Endothelial cell of umbilical vein (primary cell): ENCODE results near the gene GGTLC2. TPM values are rescaled to one million over a fixed set of nuclear protein-coding genes. Genes with fewer than 3 reads are reported as not detected.
"Not testable (repeated sequence)": the region's sequence is repeated elsewhere in the genome, so short reads cannot be mapped to it uniquely, and the experiment has no call there.

ENCODE experiments used
- BruUV-seq: library from RNA; stranded (reverse); fragments of 400-500 nt; replicated peaks from 2 replicates; lab custom pipeline; 2021; lab: Mats Ljungman, UMichigan
- CTCF ChIA-PET: fragments of 300-600, 350-600 bp; sonication (Branson Sonifier 250); formaldehyde crosslinking; loops from one replicate; lab custom pipeline; 2021; ENCODE audit warnings: antibody characterized with exemption, inconsistent platforms; lab: Charles Lee
- POLR2A ChIA-PET: fragments of 300-600, 350-600 bp; sonication (Branson Sonifier 250); formaldehyde crosslinking; loops from one replicate; lab custom pipeline; 2021; ENCODE audit warnings: antibody characterized with exemption, inconsistent platforms; lab: Charles Lee
- DNase-seq: peaks from one replicate; pipeline ENCODE4 v3.0.0-alpha.2; 2011; ENCODE audit warnings: low read depth, low spot score
- FAIRE-seq: peaks from 2 replicates; lab custom pipeline; 2011; peaks lifted over from hg19 to GRCh38; lab: Jason Lieb, UNC
- H2AFZ ChIP-seq: 2 replicates; pipeline ENCODE4 v1.6.0; 2012; ENCODE audit warnings: low read depth, low read length, control low read depth, inconsistent platforms
- H3K27ac ChIP-seq: 2 replicates; pipeline ENCODE4 v1.5.1; 2011; ENCODE audit warnings: low read depth, mild to moderate bottlenecking, control low read depth, low read length, moderate library complexity; ENCODE audit not compliant: insufficient read depth
- H3K27me3 ChIP-seq, 2 experiments: 2 replicates each; pipeline versions ENCODE4 v1.6.0 to v1.6.1; 2011; ENCODE audit warnings: low read length in 2 of 2, mixed read lengths in 1 of 2; ENCODE audit not compliant: control insufficient read depth in 2 of 2, insufficient read depth in 2 of 2
- H3K36me3 ChIP-seq, 2 experiments: 2 replicates in 1 of 2; 3 replicates in 1 of 2; pipeline ENCODE4 v1.5.1; 2011; ENCODE audit warnings: low read length in 2 of 2, mild to moderate bottlenecking in 1 of 2, moderate library complexity in 1 of 2; ENCODE audit not compliant: control insufficient read depth in 2 of 2, insufficient read depth in 2 of 2; ENCODE audit errors: extremely low read depth in 1 of 2
- H3K4me1 ChIP-seq: 3 replicates; pipeline ENCODE4 v1.5.1; 2011; ENCODE audit warnings: mild to moderate bottlenecking, low read length; ENCODE audit not compliant: control insufficient read depth, insufficient read depth; ENCODE audit errors: extremely low read depth
- H3K4me2 ChIP-seq: 2 replicates; pipeline ENCODE4 v1.6.1; 2011; ENCODE audit warnings: low read length, control low read depth, mixed read lengths; ENCODE audit not compliant: insufficient read depth
- H3K4me3 ChIP-seq, 3 experiments: fragments of 200-600 bp in 1 of 3; sonication (generic), shearing (Covaris generic) in 1 of 3; replicated peaks in 1 of 3; 2 replicates each; pipeline ENCODE4 v1.5.1; 2011 to 2016; ENCODE audit warnings: control low read depth in 3 of 3, low read length in 3 of 3, mild to moderate bottlenecking in 2 of 3, inconsistent platforms in 1 of 3, low read depth in 1 of 3, moderate library complexity in 1 of 3; ENCODE audit not compliant: insufficient read depth in 1 of 3
- H3K79me2 ChIP-seq: 2 replicates; pipeline ENCODE4 v1.6.0; 2012; ENCODE audit warnings: low read length, inconsistent platforms; ENCODE audit not compliant: control insufficient read depth, insufficient read depth
- H3K9ac ChIP-seq: replicated peaks from 2 replicates; pipeline ENCODE3; 2011; ENCODE audit warnings: low read length, control low read depth; ENCODE audit not compliant: insufficient read depth; ENCODE audit errors: extremely low read depth
- H3K9me1 ChIP-seq: replicated peaks from 3 replicates; pipeline ENCODE4 v1.6.0; 2011; ENCODE audit warnings: mild to moderate bottlenecking, low read length; ENCODE audit not compliant: control insufficient read depth, insufficient read depth; ENCODE audit errors: extremely low read depth
- H3K9me3 ChIP-seq: replicated peaks from 2 replicates; pipeline ENCODE4 v1.5.1; 2012; ENCODE audit warnings: low read length, inconsistent platforms; ENCODE audit not compliant: control insufficient read depth, insufficient read depth
- H4K20me1 ChIP-seq: replicated peaks from 2 replicates; pipeline ENCODE3; 2011; ENCODE audit warnings: mild to moderate bottlenecking, low read length; ENCODE audit not compliant: control insufficient read depth, insufficient read depth; ENCODE audit errors: extremely low read depth
- EZH2 ChIP-seq: IDR thresholded peaks from 2 replicates; pipeline ENCODE4 v1.6.1; 2012; ENCODE audit warnings: borderline replicate concordance, low read depth, mild to moderate bottlenecking, moderate library complexity, low read length, inconsistent platforms; ENCODE audit not compliant: severe bottlenecking
- FOS ChIP-seq: IDR thresholded peaks from 2 replicates; pipeline ENCODE4 v1.6.1; 2011; ENCODE audit warnings: mild to moderate bottlenecking, low read length, moderate library complexity, borderline replicate concordance; ENCODE audit not compliant: insufficient read depth
- GATA2 ChIP-seq: IDR thresholded peaks from 2 replicates; pipeline ENCODE4 v1.7.0; 2011; ENCODE audit warnings: low read depth, mild to moderate bottlenecking, moderate library complexity, mixed read lengths, low read length; ENCODE audit not compliant: insufficient read length, insufficient read depth
- JUN ChIP-seq: IDR thresholded peaks from 2 replicates; pipeline ENCODE4 v1.6.1; 2011; ENCODE audit warnings: borderline replicate concordance, low read depth; ENCODE audit not compliant: insufficient read length, insufficient read depth
- MYC ChIP-seq: IDR thresholded peaks from one replicate; pipeline ENCODE4 v1.6.1; 2011; ENCODE audit warnings: mild to moderate bottlenecking, low read depth, low read length
- POLR2A ChIP-seq: IDR thresholded peaks from 2 replicates; pipeline ENCODE4 v1.6.1; 2012; ENCODE audit warnings: low read depth, mild to moderate bottlenecking, control low read depth, low read length
- POLR2AphosphoS5 ChIP-seq: IDR thresholded peaks from 2 replicates; pipeline ENCODE4 v1.6.1; 2012; ENCODE audit warnings: low read depth, mild to moderate bottlenecking, control low read depth, low read length, moderate library complexity; ENCODE audit not compliant: insufficient read depth
- dilution Hi-C: fragments of 300-500 bp; cut with MboI; formaldehyde crosslinking; loops from one replicate; pipeline ENCODE4 v1.15.0; 2019; ENCODE audit warnings: low sequenced_read_pairs; ENCODE audit not compliant: extremely low pct_ligation_motif_present
- intact Hi-C: fragments of 100-400 bp; cut with micrococcal nuclease; formaldehyde crosslinking; loops from one replicate; pipeline ENCODE4 v1.10.0; 2022
- polyA plus RNA-seq, 4 experiments: library from polyadenylated mRNA; depleted of rRNA in 3 of 4; stranded (reverse) in 3 of 4; unstranded in 1 of 4; fragments of >200 nt; gene quantifications; 2 replicates each; pipeline versions ENCODE4 v1.2.1 to v1.2.3, GENCODE V29; 2011 to 2012; ENCODE audit warnings: missing spikeins in 1 of 4
- total RNA-seq: library from RNA; stranded (reverse); gene quantifications from 2 replicates; pipeline ENCODE4 v1.2.3, GENCODE V29; 2021
- TF ChIP-seq, protein P1 (sequence below), 2 donors: IDR thresholded peaks; 1 replicate in 1 of 2; 2 replicates in 1 of 2; pipeline ENCODE4 v1.5.1; 2011; ENCODE audit warnings: low read length in 2 of 2, mild to moderate bottlenecking in 2 of 2, moderate library complexity in 2 of 2, control low read depth in 1 of 2, inconsistent platforms in 1 of 2, low read depth in 1 of 2; ENCODE audit not compliant: insufficient read depth in 1 of 2; ENCODE audit errors: extremely low read depth in 1 of 2
- TF ChIP-seq, protein P2 (sequence below): IDR thresholded peaks from 2 replicates; pipeline ENCODE4 v1.6.1; 2011; ENCODE audit not compliant: insufficient read depth, insufficient read length

The GGTLC2 gene
- total and polyA plus RNA-seq, 2 donors (not counting 3 experiments of a cell fraction or from before 2014, with no cell fraction given), result not detected

DNA sequence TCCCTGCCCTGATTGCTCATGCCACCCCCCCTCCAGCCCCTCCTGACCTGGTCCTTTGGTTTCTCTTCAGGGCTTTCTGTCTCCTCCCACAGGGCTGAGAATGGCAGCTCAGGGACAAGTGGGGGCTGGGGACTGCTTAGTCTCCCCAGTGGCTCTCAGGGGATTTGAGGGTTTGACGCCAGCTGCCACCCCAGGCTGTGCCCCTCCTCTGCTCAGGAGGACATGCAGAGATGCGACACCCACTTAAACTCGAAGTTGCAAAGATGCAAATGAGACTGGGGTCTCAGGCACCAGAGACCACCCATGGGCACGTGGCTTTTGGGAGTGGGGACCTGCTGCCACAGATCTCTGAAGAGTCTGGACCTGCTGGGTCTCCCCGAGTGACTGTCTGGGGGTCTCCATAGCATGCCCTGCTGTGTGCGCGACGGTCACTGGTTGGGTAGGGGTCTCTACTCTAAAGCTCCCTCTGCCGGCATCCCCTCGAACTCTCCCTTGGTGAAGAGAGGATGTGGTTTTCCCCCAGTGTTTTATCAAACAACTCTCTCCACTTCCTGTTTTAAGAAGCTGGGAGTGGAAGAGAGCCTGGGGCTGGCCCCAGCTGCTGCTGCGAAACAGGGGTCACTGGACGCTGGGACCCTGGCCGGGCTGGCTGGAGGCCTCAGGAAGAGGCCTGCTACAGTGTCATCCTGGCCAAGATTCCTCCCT, 9.4 kb downstream of the GGTLC2 start:
- FAIRE-seq, H3K9ac ChIP-seq, H3K79me2 ChIP-seq, intact Hi-C loops, H4K20me1 ChIP-seq, DNase-seq, dilution Hi-C loops, H3K27me3 ChIP-seq, H3K9me3 ChIP-seq, BruUV-seq, H3K9me1 ChIP-seq, H3K27ac ChIP-seq, POLR2A ChIA-PET, H3K4me3 ChIP-seq, H3K36me3 ChIP-seq, H3K4me1 ChIP-seq, H2AFZ ChIP-seq, H3K4me2 ChIP-seq: not testable (repeated sequence)
- CTCF ChIA-PET, result interaction anchor here (1.0 kb wide), 1 partner anchor 190 kb away, joined by 3 read pairs; no protein-coding TSS in a partner anchor

DNA sequence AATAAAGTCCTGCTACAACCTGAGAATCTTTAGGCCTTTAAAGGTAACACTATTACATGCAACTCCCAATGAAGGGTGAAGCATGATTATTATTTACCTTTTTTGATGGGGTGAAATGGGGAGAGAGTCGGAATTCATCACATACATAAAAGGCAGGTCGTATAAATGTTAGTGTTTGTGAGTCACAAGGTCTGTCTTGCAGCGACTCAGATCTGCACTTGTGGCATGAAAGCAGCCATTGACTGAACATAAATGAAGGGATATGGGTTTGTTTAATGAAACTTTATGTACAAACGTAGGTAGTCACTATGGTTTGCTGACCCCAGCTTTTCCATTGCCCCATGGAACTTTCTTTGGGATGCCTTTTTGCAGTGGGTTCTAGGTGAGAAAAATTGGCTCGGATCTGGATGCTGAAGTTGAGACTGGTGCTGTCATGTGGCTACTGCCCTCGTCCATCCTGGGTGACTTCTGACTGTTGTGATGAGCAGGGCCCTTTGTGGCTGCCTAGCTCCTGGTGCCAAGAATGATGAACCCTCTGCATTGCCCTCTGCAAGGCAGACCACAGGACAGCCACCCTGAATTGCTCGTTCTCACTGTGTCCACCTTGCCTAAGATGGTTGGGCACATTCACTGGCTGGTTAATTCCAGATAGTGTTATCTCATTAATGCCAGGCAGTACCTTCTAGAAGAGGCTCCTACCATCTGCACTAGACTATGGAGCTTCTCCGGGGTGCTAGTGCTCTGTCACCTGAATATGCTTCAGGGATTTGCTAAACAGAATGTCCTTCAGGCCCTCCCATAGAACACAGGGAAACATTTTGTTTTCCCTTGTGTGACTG, 11.3 kb downstream of the GGTLC2 start:
- ChIA-PET CTCF (no interaction called here), POLR2A (no interaction called here)
- FAIRE-seq, result no peak

More for the DNA sequence above, 11.3 kb downstream of the GGTLC2 start:
- TF ChIP-seq POLR2AphosphoS5 (no peak), GATA2 (no peak), JUN (no peak), MYC (no peak), FOS (no peak), EZH2 (no peak), POLR2A (no peak)
- TF ChIP-seq, protein P1, sequence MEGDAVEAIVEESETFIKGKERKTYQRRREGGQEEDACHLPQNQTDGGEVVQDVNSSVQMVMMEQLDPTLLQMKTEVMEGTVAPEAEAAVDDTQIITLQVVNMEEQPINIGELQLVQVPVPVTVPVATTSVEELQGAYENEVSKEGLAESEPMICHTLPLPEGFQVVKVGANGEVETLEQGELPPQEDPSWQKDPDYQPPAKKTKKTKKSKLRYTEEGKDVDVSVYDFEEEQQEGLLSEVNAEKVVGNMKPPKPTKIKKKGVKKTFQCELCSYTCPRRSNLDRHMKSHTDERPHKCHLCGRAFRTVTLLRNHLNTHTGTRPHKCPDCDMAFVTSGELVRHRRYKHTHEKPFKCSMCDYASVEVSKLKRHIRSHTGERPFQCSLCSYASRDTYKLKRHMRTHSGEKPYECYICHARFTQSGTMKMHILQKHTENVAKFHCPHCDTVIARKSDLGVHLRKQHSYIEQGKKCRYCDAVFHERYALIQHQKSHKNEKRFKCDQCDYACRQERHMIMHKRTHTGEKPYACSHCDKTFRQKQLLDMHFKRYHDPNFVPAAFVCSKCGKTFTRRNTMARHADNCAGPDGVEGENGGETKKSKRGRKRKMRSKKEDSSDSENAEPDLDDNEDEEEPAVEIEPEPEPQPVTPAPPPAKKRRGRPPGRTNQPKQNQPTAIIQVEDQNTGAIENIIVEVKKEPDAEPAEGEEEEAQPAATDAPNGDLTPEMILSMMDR (IDR thresholded peaks at IDR 0.05; ENCODE audit: extremely low read depth in 1 of 2, insufficient read depth in 1 of 2, low read depth in 1 of 2, low read length in 2 of 2), result no peak
- TF ChIP-seq, protein P2, sequence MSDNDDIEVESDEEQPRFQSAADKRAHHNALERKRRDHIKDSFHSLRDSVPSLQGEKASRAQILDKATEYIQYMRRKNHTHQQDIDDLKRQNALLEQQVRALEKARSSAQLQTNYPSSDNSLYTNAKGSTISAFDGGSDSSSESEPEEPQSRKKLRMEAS, result no peak
- H3K36me3 ChIP-seq, result no peaks in the 10 kb centered on the region
- no peaks in the 10 kb centered on the region for H4K20me1 ChIP-seq
- no peak overlapping the region for H3K4me2 ChIP-seq
- H3K9me3 ChIP-seq, result no peaks in the 10 kb centered on the region
- H3K9ac ChIP-seq, result no peak overlapping the region
- peaks cover 3 to 4% of the 10 kb centered on the region in 2 experiments for H3K27me3 ChIP-seq
- no peaks in the 10 kb centered on the region for H3K9me1 ChIP-seq
- H2AFZ ChIP-seq, result no peak overlapping the region
- no peak overlapping the region for H3K4me3 ChIP-seq
- no peak overlapping the region for H3K27ac ChIP-seq
- dilution Hi-C loops (no loop called here), intact Hi-C loops (no loop called here)
- BruUV-seq, result no TSS peak
- no peak for DNase-seq
- no peaks in the 10 kb centered on the region for H3K79me2 ChIP-seq
- H3K4me1 ChIP-seq, result no peaks in the 10 kb centered on the region
